SK-N-SH treated with all-trans-retinoic acid at 6 μM for 48 hours (cell line): ENCODE results near the gene TRAPPC2.

ENCODE experiments used
- ATAC-seq: fragments of 200-7000 bp; cut with Tn5 transposase; 3 replicates; pipeline ENCODE4 v1.9.1; 2020; ENCODE audit warnings: mild to moderate bottlenecking, moderate library complexity
- BACH2 ChIP-seq: fragments of 250-450 bp; sonication (Bioruptor Pico); IDR thresholded peaks from 2 replicates; pipeline ENCODE4 v1.9.0; 2021; ENCODE audit warnings: mild to moderate bottlenecking, borderline replicate concordance
- CSDC2 ChIP-seq: fragments of 250-450 bp; sonication (Bioruptor Pico); IDR thresholded peaks from 2 replicates; pipeline ENCODE4 v1.5.0; 2020; ENCODE audit warnings: mild to moderate bottlenecking, moderate library complexity
- GLIS3 ChIP-seq: fragments of 250-450 bp; sonication (Bioruptor Pico); IDR thresholded peaks from 2 replicates; pipeline ENCODE4 v1.5.0; 2020; ENCODE audit warnings: mild to moderate bottlenecking, moderate library complexity
- ISL1 ChIP-seq: fragments of 250-450 bp; sonication (Bioruptor Pico); IDR thresholded peaks from 2 replicates; pipeline ENCODE4 v2.1.2; 2022; ENCODE audit warnings: mild to moderate bottlenecking, moderate library complexity
- OSR1 ChIP-seq: fragments of 250-450 bp; sonication (Bioruptor Pico); IDR thresholded peaks from 2 replicates; pipeline ENCODE4 v1.8.0; 2022; ENCODE audit warnings: moderate library complexity, mild to moderate bottlenecking, inconsistent platforms
- PPARA ChIP-seq: fragments of 250-450 bp; sonication (Bioruptor Pico); IDR thresholded peaks from 2 replicates; pipeline ENCODE4 v1.5.0; 2020; ENCODE audit warnings: mild to moderate bottlenecking, borderline replicate concordance
- RARB ChIP-seq: fragments of 250-450 bp; sonication (Bioruptor Pico); IDR thresholded peaks from 2 replicates; pipeline ENCODE4 v1.8.0; 2021; ENCODE audit warnings: mild to moderate bottlenecking, moderate library complexity
- SNAI2 ChIP-seq: fragments of 250-450 bp; sonication (Bioruptor Pico); IDR thresholded peaks from 2 replicates; pipeline ENCODE4 v1.5.0; 2020; ENCODE audit warnings: mild to moderate bottlenecking, moderate library complexity
- TCF4 ChIP-seq: fragments of 250-450 bp; sonication (Bioruptor Pico); IDR thresholded peaks from 2 replicates; pipeline ENCODE4 v1.8.0; 2021; ENCODE audit warnings: mild to moderate bottlenecking, moderate library complexity, borderline replicate concordance
- ZC3H10 ChIP-seq: fragments of 250-450 bp; sonication (Bioruptor Pico); IDR thresholded peaks from 2 replicates; pipeline ENCODE4 v1.5.1; 2021; ENCODE audit warnings: mild to moderate bottlenecking, moderate library complexity
- ZFP3 ChIP-seq: fragments of 250-450 bp; sonication (Bioruptor Pico); IDR thresholded peaks from 2 replicates; pipeline ENCODE4 v1.5.0; 2020; ENCODE audit warnings: mild to moderate bottlenecking, moderate library complexity
- ZFP30 ChIP-seq: fragments of 450-650 bp; formaldehyde crosslinking; IDR thresholded peaks from 2 replicates; pipeline ENCODE4 v1.5.0; 2022; ENCODE audit warnings: mild to moderate bottlenecking, moderate library complexity
- ZNF565 ChIP-seq: fragments of 450-650 bp; formaldehyde crosslinking; conservative IDR thresholded peaks from 2 replicates; pipeline ENCODE4 v1.5.0; 2020; ENCODE audit warnings: low read depth, mild to moderate bottlenecking, moderate library complexity
- ZNF70 ChIP-seq: fragments of 450-650 bp; formaldehyde crosslinking; IDR thresholded peaks from 2 replicates; pipeline ENCODE4 v1.5.0; 2020; ENCODE audit warnings: mild to moderate bottlenecking, moderate library complexity
- ZNF8 ChIP-seq: fragments of 450-650 bp; formaldehyde crosslinking; IDR thresholded peaks from 2 replicates; pipeline ENCODE4 v1.5.0; 2020; ENCODE audit warnings: mild to moderate bottlenecking, moderate library complexity
- TF ChIP-seq, protein P1 (sequence below): fragments of 250-450 bp; sonication (Bioruptor Pico); IDR thresholded peaks from 2 replicates; pipeline ENCODE4 v1.5.1; 2021; ENCODE audit warnings: mild to moderate bottlenecking, moderate library complexity
- TF ChIP-seq, protein P2 (sequence below): fragments of 250-450 bp; sonication (Bioruptor Pico); IDR thresholded peaks from 2 replicates; pipeline ENCODE4 v1.8.0; 2020; ENCODE audit warnings: mild to moderate bottlenecking, moderate library complexity, borderline replicate concordance
- TF ChIP-seq, protein P3 (sequence below): fragments of 250-450 bp; sonication (Bioruptor Pico); IDR thresholded peaks from 2 replicates; pipeline ENCODE4 v1.8.0; 2021; ENCODE audit warnings: low read depth, mild to moderate bottlenecking, moderate library complexity, borderline replicate concordance

Gene TRAPPC2

DNA sequence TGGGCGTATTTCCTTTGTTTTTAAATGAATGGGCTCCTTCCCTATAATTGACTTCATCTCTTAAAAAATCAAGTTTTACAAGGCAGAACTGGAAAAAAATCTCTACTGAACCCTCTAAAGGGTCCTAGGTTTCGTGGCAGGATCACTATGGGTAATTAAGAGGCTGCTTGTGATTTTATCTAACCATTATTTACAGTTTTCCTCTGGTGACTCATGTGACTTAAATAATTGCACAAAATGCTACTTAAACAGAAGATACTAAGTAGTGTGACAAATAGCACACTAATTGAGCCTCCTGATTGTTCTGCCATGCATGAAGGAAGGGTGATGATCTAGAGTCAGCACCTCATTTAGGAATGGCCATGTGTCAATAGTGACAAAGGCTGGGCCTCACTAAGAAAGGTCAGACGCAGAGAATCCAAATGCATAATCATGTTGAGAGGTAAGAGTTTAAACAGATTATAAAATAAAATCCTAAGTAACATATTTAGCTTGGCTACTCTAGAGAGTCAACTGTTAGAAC lies 35.7 kb upstream of the TRAPPC2 start:
- ATAC-seq: no peak
- TF ChIP-seq ZFP3 (no peak), RARB (CRISPR knock-in tag) (no peak), SNAI2 (CRISPR knock-in tag) (no peak), CSDC2 (CRISPR knock-in tag) (no peak), PPARA (no peak), GLIS3 (CRISPR knock-in tag) (no peak), ZNF565 (CRISPR knock-in tag) (no peak), BACH2 (no peak), ZNF70 (CRISPR knock-in tag) (no peak)
- TF ChIP-seq, protein P1, sequence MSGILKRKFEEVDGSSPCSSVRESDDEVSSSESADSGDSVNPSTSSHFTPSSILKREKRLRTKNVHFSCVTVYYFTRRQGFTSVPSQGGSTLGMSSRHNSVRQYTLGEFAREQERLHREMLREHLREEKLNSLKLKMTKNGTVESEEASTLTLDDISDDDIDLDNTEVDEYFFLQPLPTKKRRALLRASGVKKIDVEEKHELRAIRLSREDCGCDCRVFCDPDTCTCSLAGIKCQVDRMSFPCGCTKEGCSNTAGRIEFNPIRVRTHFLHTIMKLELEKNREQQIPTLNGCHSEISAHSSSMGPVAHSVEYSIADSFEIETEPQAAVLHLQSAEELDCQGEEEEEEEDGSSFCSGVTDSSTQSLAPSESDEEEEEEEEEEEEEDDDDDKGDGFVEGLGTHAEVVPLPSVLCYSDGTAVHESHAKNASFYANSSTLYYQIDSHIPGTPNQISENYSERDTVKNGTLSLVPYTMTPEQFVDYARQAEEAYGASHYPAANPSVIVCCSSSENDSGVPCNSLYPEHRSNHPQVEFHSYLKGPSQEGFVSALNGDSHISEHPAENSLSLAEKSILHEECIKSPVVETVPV (CRISPR knock-in tag): no peak
- TF ChIP-seq, all 23 proteins: peak for 0

DNA sequence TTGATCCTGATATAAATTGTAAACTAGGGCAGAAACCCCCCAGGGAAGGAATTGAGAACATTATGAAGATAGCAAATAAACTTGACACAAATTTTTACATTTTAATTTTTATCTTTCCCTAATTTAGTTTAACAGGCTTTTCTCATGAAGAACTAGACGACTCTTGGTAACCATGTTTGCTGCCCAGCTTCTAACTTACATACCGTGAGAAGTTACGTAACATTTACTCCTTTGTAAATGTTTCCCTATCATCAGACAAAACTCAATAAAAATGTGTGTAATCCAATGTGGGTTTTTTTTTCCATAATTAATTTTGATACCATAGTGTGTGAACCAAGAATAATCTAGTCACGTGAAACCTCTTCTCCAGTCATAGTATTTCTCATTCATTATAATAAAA lies 34.5 kb upstream of the TRAPPC2 start:
- TF ChIP-seq PPARA (no peak), ZFP30 (no peak), ISL1 (CRISPR knock-in tag) (no peak), ZC3H10 (CRISPR knock-in tag) (no peak)
- TF ChIP-seq, protein P1 (CRISPR knock-in tag): no peak
- TF ChIP-seq, protein P2, sequence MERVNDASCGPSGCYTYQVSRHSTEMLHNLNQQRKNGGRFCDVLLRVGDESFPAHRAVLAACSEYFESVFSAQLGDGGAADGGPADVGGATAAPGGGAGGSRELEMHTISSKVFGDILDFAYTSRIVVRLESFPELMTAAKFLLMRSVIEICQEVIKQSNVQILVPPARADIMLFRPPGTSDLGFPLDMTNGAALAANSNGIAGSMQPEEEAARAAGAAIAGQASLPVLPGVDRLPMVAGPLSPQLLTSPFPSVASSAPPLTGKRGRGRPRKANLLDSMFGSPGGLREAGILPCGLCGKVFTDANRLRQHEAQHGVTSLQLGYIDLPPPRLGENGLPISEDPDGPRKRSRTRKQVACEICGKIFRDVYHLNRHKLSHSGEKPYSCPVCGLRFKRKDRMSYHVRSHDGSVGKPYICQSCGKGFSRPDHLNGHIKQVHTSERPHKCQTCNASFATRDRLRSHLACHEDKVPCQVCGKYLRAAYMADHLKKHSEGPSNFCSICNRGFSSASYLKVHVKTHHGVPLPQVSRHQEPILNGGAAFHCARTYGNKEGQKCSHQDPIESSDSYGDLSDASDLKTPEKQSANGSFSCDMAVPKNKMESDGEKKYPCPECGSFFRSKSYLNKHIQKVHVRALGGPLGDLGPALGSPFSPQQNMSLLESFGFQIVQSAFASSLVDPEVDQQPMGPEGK (CRISPR knock-in tag): no peak
- TF ChIP-seq, protein P3, sequence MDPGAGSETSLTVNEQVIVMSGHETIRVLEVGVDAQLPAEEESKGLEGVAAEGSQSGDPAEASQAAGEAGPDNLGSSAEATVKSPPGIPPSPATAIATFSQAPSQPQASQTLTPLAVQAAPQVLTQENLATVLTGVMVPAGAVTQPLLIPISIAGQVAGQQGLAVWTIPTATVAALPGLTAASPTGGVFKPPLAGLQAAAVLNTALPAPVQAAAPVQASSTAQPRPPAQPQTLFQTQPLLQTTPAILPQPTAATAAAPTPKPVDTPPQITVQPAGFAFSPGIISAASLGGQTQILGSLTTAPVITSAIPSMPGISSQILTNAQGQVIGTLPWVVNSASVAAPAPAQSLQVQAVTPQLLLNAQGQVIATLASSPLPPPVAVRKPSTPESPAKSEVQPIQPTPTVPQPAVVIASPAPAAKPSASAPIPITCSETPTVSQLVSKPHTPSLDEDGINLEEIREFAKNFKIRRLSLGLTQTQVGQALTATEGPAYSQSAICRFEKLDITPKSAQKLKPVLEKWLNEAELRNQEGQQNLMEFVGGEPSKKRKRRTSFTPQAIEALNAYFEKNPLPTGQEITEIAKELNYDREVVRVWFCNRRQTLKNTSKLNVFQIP (CRISPR knock-in tag): no peak
- no peak for ATAC-seq

DNA sequence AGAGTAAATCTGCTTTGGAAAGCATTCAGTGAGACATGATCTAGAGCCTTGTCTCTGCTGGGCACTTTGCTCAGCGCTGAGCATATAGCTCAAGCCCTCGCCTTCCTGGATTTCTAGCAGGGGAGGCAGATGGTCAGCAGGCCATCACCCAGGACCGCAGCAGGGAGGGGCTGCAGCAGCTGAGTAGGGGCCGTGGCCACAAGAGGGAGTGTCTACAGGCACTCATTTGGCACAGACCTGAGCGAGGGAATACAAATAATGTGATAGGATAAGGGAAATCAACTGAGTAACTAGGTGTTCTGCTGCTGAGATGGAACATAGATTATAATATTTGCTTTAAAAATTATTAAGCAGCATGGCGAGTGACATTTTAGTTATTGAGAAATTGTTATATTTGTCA lies 30.3 kb upstream of the TRAPPC2 start:
- no peak for TF ChIP-seq BACH2
- TF ChIP-seq TCF4 (CRISPR knock-in tag): 0 out of 2 replicates have a peak, but pooled peaks have one; percentile 28
- TF ChIP-seq, all 23 proteins: peak for 1
- ATAC-seq: peak; percentile 71

DNA sequence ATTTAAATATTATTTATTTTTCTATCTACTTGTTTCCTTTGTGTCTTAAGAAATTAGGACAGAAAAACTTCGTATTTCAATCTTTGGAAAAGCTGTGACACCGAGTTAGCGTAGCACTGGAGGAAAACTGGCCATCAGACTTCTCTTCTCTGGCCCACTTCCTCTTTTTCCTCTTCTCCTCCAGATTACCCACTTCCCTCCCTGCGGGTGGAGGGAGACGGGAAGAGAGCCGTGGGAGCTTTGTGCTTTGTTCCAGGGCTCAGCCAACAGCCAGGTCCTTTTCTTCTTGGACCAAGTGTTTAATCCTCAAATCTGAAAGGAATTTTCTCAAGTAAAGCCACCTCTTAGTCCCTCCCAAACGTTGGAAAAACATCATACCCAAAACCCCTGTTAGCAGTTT lies 29.9 kb upstream of the TRAPPC2 start:
- TF ChIP-seq ZNF70 (CRISPR knock-in tag) (no peak), OSR1 (CRISPR knock-in tag) (no peak), ZC3H10 (CRISPR knock-in tag) (no peak), ZNF8 (CRISPR knock-in tag) (no peak), RARB (CRISPR knock-in tag) (no peak), TCF4 (CRISPR knock-in tag) (no peak)
- TF ChIP-seq, protein P2 (CRISPR knock-in tag): no peak
- TF ChIP-seq, protein P1 (CRISPR knock-in tag): no peak
- TF ChIP-seq, all 23 proteins: peak for 0
- ATAC-seq: no peak
